Measurements from ENCODE around the gene IRF4. TPM values are rescaled to one million over a fixed set of nuclear protein-coding genes. Genes with fewer than 3 reads are reported as not detected.

IRF4 gene
- total and polyA plus RNA-seq, 3 donors from 2014 or later, result 1.8 to 7.4 (median 3.7) TPM

DNA sequence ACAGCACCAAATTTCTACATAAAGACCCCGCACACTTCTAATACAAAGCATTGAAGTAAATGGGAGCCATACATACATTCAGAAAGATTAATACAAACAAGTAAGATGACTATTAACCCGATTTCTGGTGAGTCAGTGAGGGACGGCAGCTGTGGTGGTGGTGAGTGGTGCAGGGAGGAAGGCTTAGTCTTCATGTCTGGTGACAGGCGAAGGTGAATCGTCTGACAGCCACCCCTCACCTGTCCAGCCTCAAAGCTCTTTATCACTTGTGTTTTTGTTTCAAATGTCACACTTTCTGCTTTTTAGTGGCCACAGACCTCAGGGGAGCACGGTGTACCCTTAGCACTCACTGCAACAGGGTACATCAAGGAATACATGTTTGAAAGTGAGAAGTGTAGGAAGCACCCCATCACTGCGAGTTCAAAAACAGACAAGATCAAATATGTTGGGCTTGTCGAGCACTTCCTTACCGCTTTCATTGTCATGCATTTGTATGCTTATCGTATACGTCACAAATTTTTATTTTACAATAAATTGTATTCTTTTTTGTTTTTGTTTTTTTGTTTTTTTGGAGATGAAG is 63.5 kb downstream of the IRF4 start:
- Histone ChIP-seq H3K4me3 (no peak overlapping the region), H3K36me3 (ENCODE audit: low read depth, missing control alignments) (no peaks in the 10 kb centered on the region), H3K9me3 (no peaks in the 10 kb centered on the region), H3K27ac (peak overlapping the region; percentile 10 to 78), H3K4me1 (peaks cover 18% of the 10 kb centered on the region), H3K27me3 (no peaks in the 10 kb centered on the region)
- 87 to 88% methylated on average over 11 of the region's 11 CpGs for WGBS, 2 donors
- peak; percentile 13 for DNase-seq
- no peak for TF ChIP-seq CTCF (IDR thresholded peaks at IDR 0.05)
- intact Hi-C loops (cut with DNase I; ENCODE audit: low total_unique reads), result no loop called here

GRCh38 chr6:455835-456234 is 64.3 kb downstream of the IRF4 start:
- DNase-seq, result no peak
- WGBS, 2 donors, result 95 to 96% methylated on average over 8 of the region's 8 CpGs
- TF ChIP-seq POLR2A (IDR thresholded peaks at IDR 0.05) (no peak), CTCF (IDR thresholded peaks at IDR 0.05) (no peak)
- intact Hi-C loops (cut with DNase I; ENCODE audit: low total_unique reads), result no loop called here
- Histone ChIP-seq H3K36me3 (ENCODE audit: low read depth, missing control alignments) (no peaks in the 10 kb centered on the region), H3K27me3 (no peaks in the 10 kb centered on the region), H3K9me3 (no peaks in the 10 kb centered on the region), H3K27ac (no peak overlapping the region), H3K4me1 (peaks cover 18% of the 10 kb centered on the region), H3K4me3 (no peak overlapping the region)

- Histone ChIP-seq H3K36me3 (ENCODE audit: low read depth, missing control alignments) (no peaks in the 10 kb centered on the region), H3K27ac (no peak overlapping the region), H3K27me3 (no peaks in the 10 kb centered on the region), H3K4me3 (no peak overlapping the region), H3K9me3 (no peaks in the 10 kb centered on the region), H3K4me1 (peaks cover 18% of the 10 kb centered on the region)
- intact Hi-C loops (cut with DNase I; ENCODE audit: low total_unique reads), result no loop called here
- no peak for TF ChIP-seq CTCF (IDR thresholded peaks at IDR 0.05)
- no peak for TF ChIP-seq POLR2A (IDR thresholded peaks at IDR 0.05)
- WGBS, 2 donors, result 86 to 89% methylated on average over 5 of the region's 5 CpGs
- DNase-seq, result no peak
Measured at GRCh38 chr6:456358-456867, 64.9 kb downstream of the IRF4 start.

- WGBS, 2 donors, result 79 to 93% methylated on average over 4 of the region's 4 CpGs
Measured at GRCh38 chr6:456887-457286, 65.3 kb downstream of the IRF4 start.

More at GRCh38 chr6:456887-457286, 65.3 kb downstream of the IRF4 start:
- Histone ChIP-seq H3K27me3 (no peaks in the 10 kb centered on the region), H3K4me3 (no peak overlapping the region), H3K4me1 (peaks cover 18% of the 10 kb centered on the region), H3K9me3 (no peaks in the 10 kb centered on the region), H3K36me3 (ENCODE audit: low read depth, missing control alignments) (no peaks in the 10 kb centered on the region), H3K27ac (no peak overlapping the region)
- intact Hi-C loops (cut with DNase I; ENCODE audit: low total_unique reads), result no loop called here
- DNase-seq, result no peak
- TF ChIP-seq POLR2A (IDR thresholded peaks at IDR 0.05), result no peak
- no peak for TF ChIP-seq CTCF (IDR thresholded peaks at IDR 0.05)

Other genes with a start within 250 kb of the IRF4 start
- gene DUSP22, start 99.3 kb upstream of the IRF4 start, total RNA-seq, result 100 to 1,000 TPM; 129 to 158 TPM
- gene DUSP22, start 99.3 kb upstream of the IRF4 start, polyA plus RNA-seq (ENCODE audit: insufficient read depth, low read depth, low replicate concordance), result 112 TPM

Data from testis (tissue), 3 donors.